Esophagus squamous epithelium (tissue), 4 donors: ENCODE measurements around the gene OR5D14.

ENCODE experiments used
- CTCF ChIP-seq, 6 experiments: fragments of 450-650 bp in 4 of 6; fragments of 200-600 bp in 2 of 6; sonication (generic) in 2 of 6; IDR thresholded peaks; one replicate each; pipeline ENCODE4 v1.5.1; 2016 to 2019; ENCODE audit warnings: antibody characterized with exemption in 6 of 6, mild to moderate bottlenecking in 4 of 6, moderate library complexity in 4 of 6
- POLR2A ChIP-seq, 4 donors: fragments of 450-650 bp; IDR thresholded peaks; one replicate each; pipeline ENCODE4 v1.6.1; 2017; ENCODE audit warnings: antibody characterized with exemption in 4 of 4, mild to moderate bottlenecking in 4 of 4, moderate library complexity in 3 of 4

- TF ChIP-seq CTCF (IDR thresholded peaks at IDR 0.05) = no peak
- TF ChIP-seq POLR2A (IDR thresholded peaks at IDR 0.05) = no peak
These were observed 22.2 kb upstream of the OR5D14 start, which contains the start of gene OR5D13 for GRCh38 chr11:55773138-55773537.
